HEK293 (cell line): ENCODE data around the gene THSD7A.

Experiments used
- GLI2 ChIP-seq: fragments of 450-650 bp; formaldehyde crosslinking; IDR thresholded peaks from 2 replicates; pipeline ENCODE4; 2017; ENCODE audit warnings: missing biosample characterization, missing genetic modification characterization, low read depth, borderline replicate concordance
- MZF1 ChIP-seq: fragments of 450-650 bp; formaldehyde crosslinking; IDR thresholded peaks from 2 replicates; pipeline ENCODE4 v1.5.1; 2017; ENCODE audit warnings: missing biosample characterization, missing genetic modification characterization, borderline replicate concordance
- TCF7L2 ChIP-seq: IDR thresholded peaks from 2 replicates; pipeline ENCODE4 v1.6.1; 2011; ENCODE audit warnings: low read depth, mild to moderate bottlenecking, inconsistent platforms, low read length, moderate library complexity, borderline replicate concordance
- TRIM28 ChIP-seq: IDR thresholded peaks from 2 replicates; pipeline ENCODE4 v1.6.1; 2011; ENCODE audit warnings: low read length, control low read depth, borderline replicate concordance
- YY1 ChIP-seq: fragments of 450-650 bp; formaldehyde crosslinking; IDR thresholded peaks from 2 replicates; pipeline ENCODE4 v1.5.1; 2018; ENCODE audit warnings: missing biosample characterization, missing genetic modification characterization
- ZNF274 ChIP-seq, 2 experiments: fragments of 200-500 bp in 1 of 2; fragments of 450-650 bp in 1 of 2; sonication (Bioruptor generic) in 1 of 2; formaldehyde crosslinking in 1 of 2; IDR thresholded peaks; 2 replicates each; pipeline versions ENCODE4 v1.5.1 to v1.6.1; 2014 to 2016; ENCODE audit warnings: borderline replicate concordance in 1 of 2, inconsistent platforms in 1 of 2, low read length in 1 of 2, missing biosample characterization in 1 of 2, missing genetic modification characterization in 1 of 2
- ZNF335 ChIP-seq: fragments of 450-650 bp; formaldehyde crosslinking; conservative IDR thresholded peaks from 2 replicates; pipeline ENCODE4 v1.5.1; 2016; ENCODE audit warnings: missing biosample characterization, missing genetic modification characterization
- ZNF501 ChIP-seq: fragments of 450-650 bp; formaldehyde crosslinking; IDR thresholded peaks from 2 replicates; pipeline ENCODE4 v1.5.1; 2016; ENCODE audit warnings: missing biosample characterization, missing genetic modification characterization
- TF ChIP-seq, protein P1 (sequence below): fragments of 450-650 bp; formaldehyde crosslinking; IDR thresholded peaks from 2 replicates; pipeline ENCODE4 v1.5.1; 2016; ENCODE audit warnings: missing biosample characterization, missing genetic modification characterization, low read depth
- TF ChIP-seq, protein P2 (sequence below): fragments of 450-650 bp; formaldehyde crosslinking; IDR thresholded peaks from 2 replicates; pipeline ENCODE4 v1.5.1; 2016; ENCODE audit warnings: missing biosample characterization, missing genetic modification characterization
- TF ChIP-seq, protein P3 (sequence below): fragments of 450-650 bp; formaldehyde crosslinking; IDR thresholded peaks from 2 replicates; pipeline ENCODE4 v1.5.1; 2016; ENCODE audit warnings: missing biosample characterization, missing genetic modification characterization
- TF ChIP-seq, protein P4 (sequence below): fragments of 450-650 bp; formaldehyde crosslinking; IDR thresholded peaks from 2 replicates; pipeline ENCODE4 v1.5.1; 2016; ENCODE audit warnings: missing biosample characterization, missing genetic modification characterization
- TF ChIP-seq, protein P5 (sequence below): fragments of 450-650 bp; formaldehyde crosslinking; IDR thresholded peaks from 2 replicates; pipeline ENCODE4 v1.5.1; 2016; ENCODE audit warnings: missing biosample characterization, missing genetic modification characterization

DNA sequence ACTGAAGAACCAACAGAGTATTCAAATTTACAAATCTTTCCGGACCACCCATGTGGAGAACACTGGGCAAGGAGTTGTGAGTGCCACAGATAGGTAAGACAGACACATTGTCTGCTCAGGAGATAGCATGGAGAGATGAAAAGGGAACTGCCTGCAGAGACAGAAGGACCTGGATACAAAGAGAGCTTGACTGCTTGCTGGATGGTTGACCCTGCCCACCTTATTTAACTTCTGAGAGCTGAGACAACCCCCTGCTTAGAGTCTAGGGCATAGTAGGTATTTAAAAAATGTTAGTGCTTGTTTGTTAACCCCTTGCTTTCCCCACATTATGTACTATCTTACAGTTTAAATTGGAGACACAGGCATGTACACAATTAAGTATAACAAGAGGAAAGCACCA lies 314.1 kb downstream of the THSD7A start:
- TF ChIP-seq TCF7L2: no peak
- TF ChIP-seq MZF1: no peak
- TF ChIP-seq, protein P1, sequence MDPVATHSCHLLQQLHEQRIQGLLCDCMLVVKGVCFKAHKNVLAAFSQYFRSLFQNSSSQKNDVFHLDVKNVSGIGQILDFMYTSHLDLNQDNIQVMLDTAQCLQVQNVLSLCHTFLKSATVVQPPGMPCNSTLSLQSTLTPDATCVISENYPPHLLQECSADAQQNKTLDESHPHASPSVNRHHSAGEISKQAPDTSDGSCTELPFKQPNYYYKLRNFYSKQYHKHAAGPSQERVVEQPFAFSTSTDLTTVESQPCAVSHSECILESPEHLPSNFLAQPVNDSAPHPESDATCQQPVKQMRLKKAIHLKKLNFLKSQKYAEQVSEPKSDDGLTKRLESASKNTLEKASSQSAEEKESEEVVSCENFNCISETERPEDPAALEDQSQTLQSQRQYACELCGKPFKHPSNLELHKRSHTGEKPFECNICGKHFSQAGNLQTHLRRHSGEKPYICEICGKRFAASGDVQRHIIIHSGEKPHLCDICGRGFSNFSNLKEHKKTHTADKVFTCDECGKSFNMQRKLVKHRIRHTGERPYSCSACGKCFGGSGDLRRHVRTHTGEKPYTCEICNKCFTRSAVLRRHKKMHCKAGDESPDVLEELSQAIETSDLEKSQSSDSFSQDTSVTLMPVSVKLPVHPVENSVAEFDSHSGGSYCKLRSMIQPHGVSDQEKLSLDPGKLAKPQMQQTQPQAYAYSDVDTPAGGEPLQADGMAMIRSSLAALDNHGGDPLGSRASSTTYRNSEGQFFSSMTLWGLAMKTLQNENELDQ (tag by site-specific recombination): no peak
- TF ChIP-seq, protein P2, sequence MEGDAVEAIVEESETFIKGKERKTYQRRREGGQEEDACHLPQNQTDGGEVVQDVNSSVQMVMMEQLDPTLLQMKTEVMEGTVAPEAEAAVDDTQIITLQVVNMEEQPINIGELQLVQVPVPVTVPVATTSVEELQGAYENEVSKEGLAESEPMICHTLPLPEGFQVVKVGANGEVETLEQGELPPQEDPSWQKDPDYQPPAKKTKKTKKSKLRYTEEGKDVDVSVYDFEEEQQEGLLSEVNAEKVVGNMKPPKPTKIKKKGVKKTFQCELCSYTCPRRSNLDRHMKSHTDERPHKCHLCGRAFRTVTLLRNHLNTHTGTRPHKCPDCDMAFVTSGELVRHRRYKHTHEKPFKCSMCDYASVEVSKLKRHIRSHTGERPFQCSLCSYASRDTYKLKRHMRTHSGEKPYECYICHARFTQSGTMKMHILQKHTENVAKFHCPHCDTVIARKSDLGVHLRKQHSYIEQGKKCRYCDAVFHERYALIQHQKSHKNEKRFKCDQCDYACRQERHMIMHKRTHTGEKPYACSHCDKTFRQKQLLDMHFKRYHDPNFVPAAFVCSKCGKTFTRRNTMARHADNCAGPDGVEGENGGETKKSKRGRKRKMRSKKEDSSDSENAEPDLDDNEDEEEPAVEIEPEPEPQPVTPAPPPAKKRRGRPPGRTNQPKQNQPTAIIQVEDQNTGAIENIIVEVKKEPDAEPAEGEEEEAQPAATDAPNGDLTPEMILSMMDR (tag by site-specific recombination): no peak
- TF ChIP-seq ZNF335: no peak
- TF ChIP-seq ZNF274 (IDR thresholded peaks at IDR 0.05; ENCODE audit: low read length): no peak
- no peak for TF ChIP-seq ZNF274 (tag by site-specific recombination; IDR thresholded peaks at IDR 0.05; ENCODE audit: borderline replicate concordance)
- no peak for TF ChIP-seq YY1 (tag by site-specific recombination)
- TF ChIP-seq ZNF501 (tag by site-specific recombination): no peak
- TF ChIP-seq, protein P3, sequence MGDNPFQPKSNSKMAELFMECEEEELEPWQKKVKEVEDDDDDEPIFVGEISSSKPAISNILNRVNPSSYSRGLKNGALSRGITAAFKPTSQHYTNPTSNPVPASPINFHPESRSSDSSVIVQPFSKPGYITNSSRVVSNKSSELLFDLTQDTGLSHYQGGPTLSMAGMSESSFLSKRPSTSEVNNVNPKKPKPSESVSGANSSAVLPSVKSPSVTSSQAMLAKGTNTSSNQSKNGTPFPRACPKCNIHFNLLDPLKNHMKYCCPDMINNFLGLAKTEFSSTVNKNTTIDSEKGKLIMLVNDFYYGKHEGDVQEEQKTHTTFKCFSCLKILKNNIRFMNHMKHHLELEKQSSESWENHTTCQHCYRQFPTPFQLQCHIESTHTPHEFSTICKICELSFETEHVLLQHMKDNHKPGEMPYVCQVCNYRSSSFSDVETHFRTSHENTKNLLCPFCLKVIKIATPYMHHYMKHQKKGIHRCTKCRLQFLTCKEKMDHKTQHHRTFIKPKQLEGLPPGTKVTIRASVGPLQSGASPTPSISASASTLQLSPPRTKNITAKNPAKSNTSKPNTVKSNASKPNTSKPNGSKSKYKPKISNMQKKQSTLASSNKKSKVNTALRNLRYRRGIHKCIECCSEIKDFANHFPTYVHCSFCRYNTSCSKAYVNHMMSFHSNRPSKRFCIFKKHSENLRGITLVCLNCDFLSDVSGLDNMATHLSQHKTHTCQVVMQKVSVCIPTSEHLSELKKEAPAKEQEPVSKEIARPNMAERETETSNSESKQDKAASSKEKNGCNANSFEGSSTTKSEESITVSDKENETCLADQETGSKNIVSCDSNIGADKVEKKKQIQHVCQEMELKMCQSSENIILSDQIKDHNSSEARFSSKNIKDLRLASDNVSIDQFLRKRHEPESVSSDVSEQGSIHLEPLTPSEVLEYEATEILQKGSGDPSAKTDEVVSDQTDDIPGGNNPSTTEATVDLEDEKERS: no peak
- no peak for TF ChIP-seq GLI2 (tag by site-specific recombination)
- TF ChIP-seq, protein P4, sequence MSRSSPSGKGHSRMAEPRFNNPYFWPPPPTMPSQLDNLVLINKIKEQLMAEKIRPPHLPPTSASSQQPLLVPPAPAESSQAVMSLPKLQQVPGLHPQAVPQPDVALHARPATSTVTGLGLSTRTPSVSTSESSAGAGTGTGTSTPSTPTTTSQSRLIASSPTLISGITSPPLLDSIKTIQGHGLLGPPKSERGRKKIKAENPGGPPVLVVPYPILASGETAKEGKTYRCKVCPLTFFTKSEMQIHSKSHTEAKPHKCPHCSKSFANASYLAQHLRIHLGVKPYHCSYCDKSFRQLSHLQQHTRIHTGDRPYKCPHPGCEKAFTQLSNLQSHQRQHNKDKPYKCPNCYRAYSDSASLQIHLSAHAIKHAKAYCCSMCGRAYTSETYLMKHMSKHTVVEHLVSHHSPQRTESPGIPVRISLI: no peak
- TF ChIP-seq, protein P5, sequence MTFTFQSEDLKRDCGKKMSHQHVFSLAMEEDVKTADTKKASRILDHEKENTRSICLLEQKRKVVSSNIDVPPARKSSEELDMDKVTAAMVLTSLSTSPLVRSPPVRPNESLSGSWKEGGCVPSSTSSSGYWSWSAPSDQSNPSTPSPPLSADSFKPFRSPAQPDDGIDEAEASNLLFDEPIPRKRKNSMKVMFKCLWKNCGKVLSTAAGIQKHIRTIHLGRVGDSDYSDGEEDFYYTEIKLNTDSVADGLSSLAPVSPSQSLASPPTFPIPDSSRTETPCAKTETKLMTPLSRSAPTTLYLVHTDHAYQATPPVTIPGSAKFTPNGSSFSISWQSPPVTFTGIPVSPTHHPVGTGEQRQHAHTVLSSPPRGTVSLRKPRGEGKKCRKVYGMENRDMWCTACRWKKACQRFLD: no peak
- no peak for TF ChIP-seq TRIM28
